HEK293 (cell line): ENCODE measurements around the gene HS3ST3A1.

Source experiments
- CTCF ChIA-PET: fragments of 350-600 bp; formaldehyde crosslinking; extraction: SDS; loops from one replicate; lab custom pipeline; 2021; ENCODE audit warnings: antibody characterized with exemption; lab: Yijun Ruan, JAX
- POLR2A ChIA-PET: fragments of 300-600 bp; formaldehyde crosslinking; extraction: SDS; loops from one replicate; lab custom pipeline; 2020; ENCODE audit warnings: antibody characterized with exemption, inconsistent platforms; lab: Yijun Ruan, JAX
- H3K27ac ChIP-seq: fragments of 200-500 bp; sonication (Bioruptor generic); 2 replicates; pipeline ENCODE4 v1.5.1; 2014; ENCODE audit warnings: low read depth, low read length, control low read depth, inconsistent platforms; ENCODE audit errors: extremely low read depth
- H3K36me3 ChIP-seq, 2 experiments: fragments of 200-500 bp in 1 of 2; sonication (Bioruptor generic) in 1 of 2; 1 replicate in 1 of 2; 2 replicates in 1 of 2; pipeline ENCODE4 v1.5.1; 2014 to 2017; ENCODE audit warnings: inconsistent platforms in 2 of 2, low read length in 2 of 2; ENCODE audit not compliant: control insufficient read depth in 2 of 2, insufficient read depth in 1 of 2
- H3K4me1 ChIP-seq: fragments of 200-500 bp; sonication (Bioruptor generic); 2 replicates; pipeline ENCODE4 v1.5.1; 2014; ENCODE audit warnings: mild to moderate bottlenecking, low read length, inconsistent platforms; ENCODE audit not compliant: control insufficient read depth, insufficient read depth
- H3K4me3 ChIP-seq: 2 replicates; pipeline ENCODE4 v1.5.1; 2011; ENCODE audit warnings: low read depth, mild to moderate bottlenecking, control low read depth, low read length, moderate library complexity
- H3K9me3 ChIP-seq: fragments of 200-500 bp; sonication (Bioruptor generic); 2 replicates; pipeline ENCODE4 v1.5.1; 2014; ENCODE audit warnings: low read depth, low read length, inconsistent platforms; ENCODE audit not compliant: control insufficient read depth, insufficient read depth
- EGR2 ChIP-seq: fragments of 450-650 bp; formaldehyde crosslinking; IDR thresholded peaks from 2 replicates; pipeline ENCODE4 v1.5.1; 2016; ENCODE audit warnings: low read depth, missing biosample characterization, missing genetic modification characterization
- GFI1B ChIP-seq: fragments of 450-650 bp; formaldehyde crosslinking; IDR thresholded peaks from 2 replicates; pipeline ENCODE4 v1.5.1; 2016; ENCODE audit warnings: missing biosample characterization, missing genetic modification characterization
- HOXC10 ChIP-seq: sonication (generic); formaldehyde crosslinking; IDR thresholded peaks from 2 replicates; pipeline ENCODE4 v1.8.1; 2023; ENCODE audit warnings: mild to moderate bottlenecking, missing genetic modification reagents
- IKZF3 ChIP-seq: fragments of 450-650 bp; IDR thresholded peaks from 2 replicates; pipeline ENCODE4 v1.5.0; 2018; ENCODE audit warnings: missing biosample characterization, mild to moderate bottlenecking, missing genetic modification characterization, moderate library complexity
- KLF1 ChIP-seq: fragments of 450-650 bp; formaldehyde crosslinking; IDR thresholded peaks from 2 replicates; pipeline ENCODE4 v1.5.1; 2016; ENCODE audit warnings: missing biosample characterization, missing genetic modification characterization
- OSR2 ChIP-seq: fragments of 450-650 bp; formaldehyde crosslinking; IDR thresholded peaks from 2 replicates; pipeline ENCODE4 v1.5.1; 2016; ENCODE audit warnings: missing biosample characterization, missing genetic modification characterization
- PRDM1 ChIP-seq: fragments of 450-650 bp; formaldehyde crosslinking; IDR thresholded peaks from 2 replicates; pipeline ENCODE4; 2016; ENCODE audit warnings: missing biosample characterization, missing genetic modification characterization
- ZBTB48 ChIP-seq: fragments of 450-650 bp; formaldehyde crosslinking; IDR thresholded peaks from 2 replicates; pipeline ENCODE4 v1.5.1; 2016; ENCODE audit warnings: missing biosample characterization, missing genetic modification characterization
- ZNF132 ChIP-seq: fragments of 450-650 bp; formaldehyde crosslinking; IDR thresholded peaks from 2 replicates; pipeline ENCODE4 v1.5.1; 2017; ENCODE audit warnings: missing biosample characterization, missing genetic modification characterization, borderline replicate concordance
- ZNF138 ChIP-seq: fragments of 450-650 bp; formaldehyde crosslinking; IDR thresholded peaks from 2 replicates; pipeline ENCODE4 v1.5.1; 2016; ENCODE audit warnings: missing biosample characterization, missing genetic modification characterization, borderline replicate concordance
- ZNF16 ChIP-seq: fragments of 450-650 bp; formaldehyde crosslinking; IDR thresholded peaks from 2 replicates; pipeline ENCODE4 v1.5.1; 2016; ENCODE audit warnings: low read depth, missing biosample characterization, missing genetic modification characterization
- ZNF324 ChIP-seq: fragments of 450-650 bp; formaldehyde crosslinking; IDR thresholded peaks from 2 replicates; pipeline ENCODE4 v1.5.1; 2016; ENCODE audit warnings: missing biosample characterization, missing genetic modification characterization
- ZNF354C ChIP-seq: fragments of 450-650 bp; formaldehyde crosslinking; IDR thresholded peaks from 2 replicates; pipeline ENCODE4 v1.5.1; 2016; ENCODE audit warnings: missing biosample characterization, missing genetic modification characterization, low read depth, borderline replicate concordance
- ZNF366 ChIP-seq: fragments of 450-650 bp; formaldehyde crosslinking; conservative IDR thresholded peaks from 2 replicates; pipeline ENCODE4 v1.5.1; 2016; ENCODE audit warnings: missing biosample characterization, missing genetic modification characterization
- ZNF514 ChIP-seq: fragments of 450-650 bp; formaldehyde crosslinking; IDR thresholded peaks from 2 replicates; pipeline ENCODE4 v1.5.1; 2016; ENCODE audit warnings: missing biosample characterization, missing genetic modification characterization
- ZNF544 ChIP-seq: fragments of 450-650 bp; formaldehyde crosslinking; IDR thresholded peaks from 2 replicates; pipeline ENCODE4 v1.5.0; 2017; ENCODE audit warnings: missing biosample characterization, missing genetic modification characterization
- ZNF548 ChIP-seq: fragments of 450-650 bp; formaldehyde crosslinking; IDR thresholded peaks from 2 replicates; pipeline ENCODE4 v1.5.1; 2016; ENCODE audit warnings: missing biosample characterization, missing genetic modification characterization
- ZNF561 ChIP-seq: fragments of 450-650 bp; IDR thresholded peaks from 2 replicates; pipeline ENCODE4 v1.5.1; 2018; ENCODE audit warnings: missing biosample characterization, missing genetic modification characterization, borderline replicate concordance
- ZNF585B ChIP-seq: fragments of 450-650 bp; formaldehyde crosslinking; IDR thresholded peaks from 2 replicates; pipeline ENCODE4 v1.5.1; 2016; ENCODE audit warnings: missing biosample characterization, missing genetic modification characterization
- ZNF658 ChIP-seq: fragments of 450-650 bp; formaldehyde crosslinking; IDR thresholded peaks from 2 replicates; pipeline ENCODE4; 2016; ENCODE audit warnings: missing biosample characterization, missing genetic modification characterization
- ZNF670 ChIP-seq: fragments of 450-650 bp; formaldehyde crosslinking; IDR thresholded peaks from 2 replicates; pipeline ENCODE4 v1.5.1; 2016; ENCODE audit warnings: missing biosample characterization, missing genetic modification characterization, low read depth
- ZNF701 ChIP-seq: fragments of 450-650 bp; formaldehyde crosslinking; IDR thresholded peaks from 2 replicates; pipeline ENCODE4 v1.5.1; 2016; ENCODE audit warnings: missing biosample characterization, missing genetic modification characterization
- ZNF747 ChIP-seq: fragments of 450-650 bp; formaldehyde crosslinking; IDR thresholded peaks from 2 replicates; pipeline ENCODE4 v1.5.1; 2016; ENCODE audit warnings: missing biosample characterization, missing genetic modification characterization
- ZSCAN16 ChIP-seq: fragments of 450-650 bp; formaldehyde crosslinking; IDR thresholded peaks from 2 replicates; pipeline ENCODE4 v1.5.1; 2016; ENCODE audit warnings: missing biosample characterization, missing genetic modification characterization
- TF ChIP-seq, protein P1 (sequence below): fragments of 450-650 bp; formaldehyde crosslinking; IDR thresholded peaks from 2 replicates; pipeline ENCODE4 v1.5.1; 2017; ENCODE audit warnings: missing biosample characterization, missing genetic modification characterization
- TF ChIP-seq, protein P2 (sequence below): fragments of 450-650 bp; formaldehyde crosslinking; conservative IDR thresholded peaks from 2 replicates; pipeline ENCODE4 v1.5.1; 2016; ENCODE audit warnings: low read depth, missing biosample characterization, missing genetic modification characterization
- TF ChIP-seq, protein P3 (sequence below): fragments of 450-650 bp; formaldehyde crosslinking; IDR thresholded peaks from 2 replicates; pipeline ENCODE4 v1.5.1; 2016; ENCODE audit warnings: missing biosample characterization, missing genetic modification characterization
- TF ChIP-seq, protein P4 (sequence below): fragments of 450-650 bp; formaldehyde crosslinking; IDR thresholded peaks from 2 replicates; pipeline ENCODE4 v1.5.1; 2016; ENCODE audit warnings: missing biosample characterization, missing genetic modification characterization
- TF ChIP-seq, protein P5 (sequence below): fragments of 450-650 bp; formaldehyde crosslinking; IDR thresholded peaks from 2 replicates; pipeline ENCODE4 v1.5.1; 2017; ENCODE audit warnings: missing biosample characterization, missing genetic modification characterization

HS3ST3A1 gene

DNA sequence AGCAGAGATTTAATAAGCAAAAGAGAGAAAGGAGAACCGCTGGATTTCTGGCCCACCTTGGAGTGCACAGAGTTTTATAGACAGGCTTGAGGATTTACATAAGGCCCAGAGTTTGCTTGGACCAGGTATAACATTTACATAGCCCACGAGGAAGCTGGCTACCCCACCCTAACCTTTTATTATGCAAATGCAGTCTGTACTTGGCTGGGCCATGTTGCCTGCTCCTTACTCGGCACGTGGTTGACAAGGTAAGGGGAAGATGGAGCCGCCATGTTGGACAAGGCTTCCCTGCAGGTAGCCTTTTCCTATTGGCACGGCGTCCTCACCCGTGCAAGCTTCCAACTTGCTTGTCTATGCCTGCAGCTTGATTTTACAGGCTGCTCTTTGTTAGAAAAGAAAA is 35.2 kb upstream of the HS3ST3A1 start:
- H3K4me1 ChIP-seq, result no peaks in the 10 kb centered on the region
- no peak for TF ChIP-seq ZNF514 (tag by site-specific recombination)
- no peak for TF ChIP-seq ZNF366 (tag by site-specific recombination)
- no peak for TF ChIP-seq ZSCAN16 (tag by site-specific recombination)
- TF ChIP-seq, protein P1, sequence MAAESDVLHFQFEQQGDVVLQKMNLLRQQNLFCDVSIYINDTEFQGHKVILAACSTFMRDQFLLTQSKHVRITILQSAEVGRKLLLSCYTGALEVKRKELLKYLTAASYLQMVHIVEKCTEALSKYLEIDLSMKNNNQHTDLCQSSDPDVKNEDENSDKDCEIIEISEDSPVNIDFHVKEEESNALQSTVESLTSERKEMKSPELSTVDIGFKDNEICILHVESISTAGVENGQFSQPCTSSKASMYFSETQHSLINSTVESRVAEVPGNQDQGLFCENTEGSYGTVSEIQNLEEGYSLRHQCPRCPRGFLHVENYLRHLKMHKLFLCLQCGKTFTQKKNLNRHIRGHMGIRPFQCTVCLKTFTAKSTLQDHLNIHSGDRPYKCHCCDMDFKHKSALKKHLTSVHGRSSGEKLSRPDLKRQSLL (tag by site-specific recombination), result no peak
- no peak for TF ChIP-seq PRDM1
- no peak for TF ChIP-seq ZNF16
- no peak for TF ChIP-seq ZNF747 (tag by site-specific recombination)
- TF ChIP-seq KLF1, result no peak
- no peak for TF ChIP-seq ZNF138 (tag by site-specific recombination)
- no peak for TF ChIP-seq ZNF354C
- no peak for TF ChIP-seq ZNF132
- no peak for TF ChIP-seq ZBTB48
- TF ChIP-seq ZNF324 (tag by site-specific recombination), result no peak
- no peak for TF ChIP-seq EGR2 (tag by site-specific recombination)
- TF ChIP-seq, protein P2, sequence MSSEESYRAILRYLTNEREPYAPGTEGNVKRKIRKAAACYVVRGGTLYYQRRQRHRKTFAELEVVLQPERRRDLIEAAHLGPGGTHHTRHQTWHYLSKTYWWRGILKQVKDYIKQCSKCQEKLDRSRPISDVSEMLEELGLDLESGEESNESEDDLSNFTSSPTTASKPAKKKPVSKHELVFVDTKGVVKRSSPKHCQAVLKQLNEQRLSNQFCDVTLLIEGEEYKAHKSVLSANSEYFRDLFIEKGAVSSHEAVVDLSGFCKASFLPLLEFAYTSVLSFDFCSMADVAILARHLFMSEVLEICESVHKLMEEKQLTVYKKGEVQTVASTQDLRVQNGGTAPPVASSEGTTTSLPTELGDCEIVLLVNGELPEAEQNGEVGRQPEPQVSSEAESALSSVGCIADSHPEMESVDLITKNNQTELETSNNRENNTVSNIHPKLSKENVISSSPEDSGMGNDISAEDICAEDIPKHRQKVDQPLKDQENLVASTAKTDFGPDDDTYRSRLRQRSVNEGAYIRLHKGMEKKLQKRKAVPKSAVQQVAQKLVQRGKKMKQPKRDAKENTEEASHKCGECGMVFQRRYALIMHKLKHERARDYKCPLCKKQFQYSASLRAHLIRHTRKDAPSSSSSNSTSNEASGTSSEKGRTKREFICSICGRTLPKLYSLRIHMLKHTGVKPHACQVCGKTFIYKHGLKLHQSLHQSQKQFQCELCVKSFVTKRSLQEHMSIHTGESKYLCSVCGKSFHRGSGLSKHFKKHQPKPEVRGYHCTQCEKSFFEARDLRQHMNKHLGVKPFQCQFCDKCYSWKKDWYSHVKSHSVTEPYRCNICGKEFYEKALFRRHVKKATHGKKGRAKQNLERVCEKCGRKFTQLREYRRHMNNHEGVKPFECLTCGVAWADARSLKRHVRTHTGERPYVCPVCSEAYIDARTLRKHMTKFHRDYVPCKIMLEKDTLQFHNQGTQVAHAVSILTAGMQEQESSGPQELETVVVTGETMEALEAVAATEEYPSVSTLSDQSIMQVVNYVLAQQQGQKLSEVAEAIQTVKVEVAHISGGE (tag by site-specific recombination), result no peak
- TF ChIP-seq, all 188 proteins: peak for 0
- H3K4me3 ChIP-seq, result no peak overlapping the region
- no peaks in the 10 kb centered on the region for H3K36me3 ChIP-seq
- CTCF ChIA-PET, result no interaction called here
- POLR2A ChIA-PET, result no interaction called here
- H3K9me3 ChIP-seq, result no peaks in the 10 kb centered on the region
- no peak overlapping the region for H3K27ac ChIP-seq

DNA sequence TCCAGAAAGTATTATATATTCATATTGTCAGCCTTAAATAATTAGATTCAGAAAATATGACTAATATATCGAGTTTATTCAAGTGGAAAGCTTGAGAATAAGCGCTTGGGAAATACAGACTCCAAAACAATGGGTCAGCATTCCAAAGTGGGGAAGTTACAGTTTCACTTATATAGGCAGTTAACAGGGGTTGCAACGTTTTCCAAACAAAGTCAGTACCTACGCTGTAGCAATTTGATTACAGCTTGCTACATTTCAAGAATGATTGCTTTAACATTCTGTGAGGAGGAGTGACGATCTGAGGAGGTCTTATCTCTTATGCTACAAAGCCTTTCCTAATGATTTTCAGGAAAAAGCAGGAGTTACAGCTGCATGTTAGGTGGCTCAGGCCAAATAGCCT is 34.2 kb upstream of the HS3ST3A1 start:
- Histone ChIP-seq H3K9me3 (no peaks in the 10 kb centered on the region), H3K27ac (no peak overlapping the region), H3K4me3 (no peak overlapping the region), H3K36me3 (no peaks in the 10 kb centered on the region), H3K4me1 (no peaks in the 10 kb centered on the region)
- CTCF ChIA-PET, result interaction anchor here (0.7 kb wide), 1 partner anchor 158 kb away, joined by 3 read pairs; no protein-coding TSS in a partner anchor
- POLR2A ChIA-PET, result no interaction called here
- TF ChIP-seq ZSCAN16 (tag by site-specific recombination) (no peak), IKZF3 (no peak), ZNF561 (tag by site-specific recombination) (no peak), HOXC10 (CRISPR knock-in tag) (no peak), ZNF514 (tag by site-specific recombination) (no peak), ZNF701 (tag by site-specific recombination) (no peak), OSR2 (tag by site-specific recombination) (no peak), PRDM1 (no peak), GFI1B (tag by site-specific recombination) (no peak), ZNF585B (tag by site-specific recombination) (no peak), ZNF658 (tag by site-specific recombination) (no peak), ZNF670 (tag by site-specific recombination) (no peak), ZNF544 (tag by site-specific recombination) (no peak), ZNF548 (no peak)
- TF ChIP-seq, protein P3, sequence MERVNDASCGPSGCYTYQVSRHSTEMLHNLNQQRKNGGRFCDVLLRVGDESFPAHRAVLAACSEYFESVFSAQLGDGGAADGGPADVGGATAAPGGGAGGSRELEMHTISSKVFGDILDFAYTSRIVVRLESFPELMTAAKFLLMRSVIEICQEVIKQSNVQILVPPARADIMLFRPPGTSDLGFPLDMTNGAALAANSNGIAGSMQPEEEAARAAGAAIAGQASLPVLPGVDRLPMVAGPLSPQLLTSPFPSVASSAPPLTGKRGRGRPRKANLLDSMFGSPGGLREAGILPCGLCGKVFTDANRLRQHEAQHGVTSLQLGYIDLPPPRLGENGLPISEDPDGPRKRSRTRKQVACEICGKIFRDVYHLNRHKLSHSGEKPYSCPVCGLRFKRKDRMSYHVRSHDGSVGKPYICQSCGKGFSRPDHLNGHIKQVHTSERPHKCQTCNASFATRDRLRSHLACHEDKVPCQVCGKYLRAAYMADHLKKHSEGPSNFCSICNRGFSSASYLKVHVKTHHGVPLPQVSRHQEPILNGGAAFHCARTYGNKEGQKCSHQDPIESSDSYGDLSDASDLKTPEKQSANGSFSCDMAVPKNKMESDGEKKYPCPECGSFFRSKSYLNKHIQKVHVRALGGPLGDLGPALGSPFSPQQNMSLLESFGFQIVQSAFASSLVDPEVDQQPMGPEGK (tag by site-specific recombination), result no peak
- TF ChIP-seq, protein P4, sequence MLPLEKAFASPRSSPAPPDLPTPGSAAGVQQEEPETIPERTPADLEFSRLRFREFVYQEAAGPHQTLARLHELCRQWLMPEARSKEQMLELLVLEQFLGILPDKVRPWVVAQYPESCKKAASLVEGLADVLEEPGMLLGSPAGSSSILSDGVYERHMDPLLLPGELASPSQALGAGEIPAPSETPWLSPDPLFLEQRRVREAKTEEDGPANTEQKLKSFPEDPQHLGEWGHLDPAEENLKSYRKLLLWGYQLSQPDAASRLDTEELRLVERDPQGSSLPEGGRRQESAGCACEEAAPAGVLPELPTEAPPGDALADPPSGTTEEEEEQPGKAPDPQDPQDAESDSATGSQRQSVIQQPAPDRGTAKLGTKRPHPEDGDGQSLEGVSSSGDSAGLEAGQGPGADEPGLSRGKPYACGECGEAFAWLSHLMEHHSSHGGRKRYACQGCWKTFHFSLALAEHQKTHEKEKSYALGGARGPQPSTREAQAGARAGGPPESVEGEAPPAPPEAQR (tag by site-specific recombination), result no peak
- TF ChIP-seq, protein P5, sequence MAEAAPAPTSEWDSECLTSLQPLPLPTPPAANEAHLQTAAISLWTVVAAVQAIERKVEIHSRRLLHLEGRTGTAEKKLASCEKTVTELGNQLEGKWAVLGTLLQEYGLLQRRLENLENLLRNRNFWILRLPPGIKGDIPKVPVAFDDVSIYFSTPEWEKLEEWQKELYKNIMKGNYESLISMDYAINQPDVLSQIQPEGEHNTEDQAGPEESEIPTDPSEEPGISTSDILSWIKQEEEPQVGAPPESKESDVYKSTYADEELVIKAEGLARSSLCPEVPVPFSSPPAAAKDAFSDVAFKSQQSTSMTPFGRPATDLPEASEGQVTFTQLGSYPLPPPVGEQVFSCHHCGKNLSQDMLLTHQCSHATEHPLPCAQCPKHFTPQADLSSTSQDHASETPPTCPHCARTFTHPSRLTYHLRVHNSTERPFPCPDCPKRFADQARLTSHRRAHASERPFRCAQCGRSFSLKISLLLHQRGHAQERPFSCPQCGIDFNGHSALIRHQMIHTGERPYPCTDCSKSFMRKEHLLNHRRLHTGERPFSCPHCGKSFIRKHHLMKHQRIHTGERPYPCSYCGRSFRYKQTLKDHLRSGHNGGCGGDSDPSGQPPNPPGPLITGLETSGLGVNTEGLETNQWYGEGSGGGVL (tag by site-specific recombination), result no peak
